Neural cell (in vitro differentiated cells): Measurements from ENCODE around the gene CASTOR1. TPM values are rescaled to one million over a fixed set of nuclear protein-coding genes. Genes with fewer than 3 reads are reported as not detected.

Experiments used
- H2AFZ ChIP-seq: fragments of 200-600, 300-800 bp; sonication (generic), shearing (Covaris generic); 2 replicates; pipeline ENCODE4 v1.6.0; 2014; ENCODE audit warnings: low read depth, mild to moderate bottlenecking, antibody characterized with exemption, low read length, moderate library complexity
- H3F3A ChIP-seq: fragments of 200-600 bp; shearing (Covaris generic); 2 replicates; pipeline ENCODE4 v1.6.1; 2016; ENCODE audit warnings: mild to moderate bottlenecking, moderate library complexity, mixed read lengths, antibody characterized with exemption, low read length; ENCODE audit not compliant: insufficient read depth, poor library complexity, severe bottlenecking
- H3K27ac ChIP-seq: fragments of 200-600, 300-800 bp; sonication (generic), shearing (Covaris generic); 2 replicates; pipeline ENCODE4 v1.5.1; 2014; ENCODE audit warnings: mild to moderate bottlenecking, low read length, moderate library complexity
- H3K27me3 ChIP-seq: fragments of 300-800, 200-600 bp; sonication (generic), shearing (Covaris generic); 2 replicates; pipeline ENCODE4 v1.6.0; 2014; ENCODE audit warnings: mild to moderate bottlenecking, low read depth, low read length, moderate library complexity; ENCODE audit not compliant: insufficient read depth
- H3K36me3 ChIP-seq: fragments of 300-800, 200-600 bp; sonication (generic), shearing (Covaris generic); 2 replicates; pipeline ENCODE4 v1.5.1; 2014; ENCODE audit warnings: mild to moderate bottlenecking, antibody characterized with exemption, low read length, moderate library complexity; ENCODE audit not compliant: insufficient read depth
- H3K4me2 ChIP-seq: fragments of 300-800, 200-600 bp; sonication (generic), shearing (Covaris generic); 2 replicates; pipeline ENCODE4 v1.6.0; 2014; ENCODE audit warnings: mild to moderate bottlenecking, low read length
- H3K4me3 ChIP-seq: fragments of 300-800, 200-600 bp; sonication (generic), shearing (Covaris generic); 2 replicates; pipeline ENCODE4 v1.5.1; 2014; ENCODE audit warnings: mild to moderate bottlenecking, low read length, moderate library complexity
- H3K79me2 ChIP-seq: fragments of 200-600 bp; shearing (Covaris generic); replicated peaks from 2 replicates; pipeline ENCODE4 v1.6.0; 2014; ENCODE audit warnings: mild to moderate bottlenecking, low read length, moderate library complexity; ENCODE audit not compliant: insufficient read depth
- H3K9ac ChIP-seq: fragments of 300-800, 200-600 bp; sonication (generic), shearing (Covaris generic); 2 replicates; pipeline ENCODE4 v1.6.1; 2016; ENCODE audit warnings: mild to moderate bottlenecking, low read length, mixed read lengths
- H3K9me2 ChIP-seq: fragments of 200-600 bp; shearing (Covaris generic); 2 replicates; pipeline ENCODE4 v1.6.1; 2016; ENCODE audit warnings: mild to moderate bottlenecking, low read length, mixed read lengths; ENCODE audit not compliant: insufficient read depth
- H3K9me3 ChIP-seq: fragments of 200-600, 300-800 bp; sonication (generic), shearing (Covaris generic); 2 replicates; pipeline ENCODE4 v1.6.1; 2016; ENCODE audit warnings: mild to moderate bottlenecking, mixed run types, low read length, moderate library complexity, mixed read lengths
- H4K20me1 ChIP-seq: fragments of 200-600 bp; shearing (Covaris generic); 2 replicates; pipeline ENCODE4 v1.6.1; 2016; ENCODE audit warnings: mild to moderate bottlenecking, mixed run types; ENCODE audit not compliant: insufficient read depth
- EP300 ChIP-seq: fragments of 450-650 bp; conservative IDR thresholded peaks from 2 replicates; pipeline ENCODE4 v1.6.1; 2014; ENCODE audit warnings: antibody characterized with exemption, mild to moderate bottlenecking, moderate library complexity; ENCODE audit not compliant: poor library complexity, severe bottlenecking
- EZH2 ChIP-seq: fragments of 200-600, 300-800 bp; shearing (Covaris generic), sonication (generic); IDR thresholded peaks from 2 replicates; pipeline ENCODE4 v1.6.1; 2014; ENCODE audit warnings: antibody characterized with exemption, low read length, borderline replicate concordance, mild to moderate bottlenecking; ENCODE audit not compliant: insufficient read depth, poor library complexity, severe bottlenecking
- MXI1 ChIP-seq: fragments of 450-650 bp; conservative IDR thresholded peaks from 2 replicates; pipeline ENCODE4 v1.6.1; 2014; ENCODE audit warnings: antibody characterized with exemption, mild to moderate bottlenecking; ENCODE audit not compliant: poor library complexity, severe bottlenecking
- POLR2AphosphoS5 ChIP-seq: IDR thresholded peaks from 2 replicates; pipeline ENCODE4 v1.6.1; 2012
- RAD21 ChIP-seq: fragments of 450-650 bp; conservative IDR thresholded peaks from 2 replicates; pipeline ENCODE4 v1.6.1; 2014; ENCODE audit warnings: antibody characterized with exemption, mild to moderate bottlenecking, moderate library complexity
- SMC3 ChIP-seq: fragments of 450-650 bp; conservative IDR thresholded peaks from 2 replicates; pipeline ENCODE4 v1.6.1; 2014; ENCODE audit warnings: antibody characterized with exemption, mild to moderate bottlenecking, moderate library complexity; ENCODE audit not compliant: poor library complexity
- TAF1 ChIP-seq: IDR thresholded peaks from 2 replicates; pipeline ENCODE4 v1.6.1; 2012; ENCODE audit warnings: low read depth
- polyA plus RNA-seq: library from polyadenylated mRNA; depleted of rRNA; stranded (reverse); fragments of >200 nt; gene quantifications from 2 replicates; pipeline ENCODE4 v1.2.3, GENCODE V29; 2014
- TF ChIP-seq, protein P1 (sequence below): IDR thresholded peaks from 2 replicates; pipeline ENCODE4 v1.6.1; 2012; ENCODE audit warnings: borderline replicate concordance
- TF ChIP-seq, protein P2 (sequence below): fragments of 450-650 bp; IDR thresholded peaks from 2 replicates; pipeline ENCODE4 v1.5.1; 2014; ENCODE audit warnings: antibody characterized with exemption, mild to moderate bottlenecking, moderate library complexity; ENCODE audit not compliant: poor library complexity, severe bottlenecking

CASTOR1 gene
- polyA plus RNA-seq, 1 donor from 2014 or later: 2.2 TPM

GRCh38 chr22:30293026-30293425 lies 3.7 kb upstream of the CASTOR1 start:
- TF ChIP-seq TAF1 (no peak), EZH2 (no peak), SMC3 (no peak), POLR2AphosphoS5 (no peak), EP300 (no peak), RAD21 (no peak), MXI1 (no peak)
- TF ChIP-seq, protein P1, sequence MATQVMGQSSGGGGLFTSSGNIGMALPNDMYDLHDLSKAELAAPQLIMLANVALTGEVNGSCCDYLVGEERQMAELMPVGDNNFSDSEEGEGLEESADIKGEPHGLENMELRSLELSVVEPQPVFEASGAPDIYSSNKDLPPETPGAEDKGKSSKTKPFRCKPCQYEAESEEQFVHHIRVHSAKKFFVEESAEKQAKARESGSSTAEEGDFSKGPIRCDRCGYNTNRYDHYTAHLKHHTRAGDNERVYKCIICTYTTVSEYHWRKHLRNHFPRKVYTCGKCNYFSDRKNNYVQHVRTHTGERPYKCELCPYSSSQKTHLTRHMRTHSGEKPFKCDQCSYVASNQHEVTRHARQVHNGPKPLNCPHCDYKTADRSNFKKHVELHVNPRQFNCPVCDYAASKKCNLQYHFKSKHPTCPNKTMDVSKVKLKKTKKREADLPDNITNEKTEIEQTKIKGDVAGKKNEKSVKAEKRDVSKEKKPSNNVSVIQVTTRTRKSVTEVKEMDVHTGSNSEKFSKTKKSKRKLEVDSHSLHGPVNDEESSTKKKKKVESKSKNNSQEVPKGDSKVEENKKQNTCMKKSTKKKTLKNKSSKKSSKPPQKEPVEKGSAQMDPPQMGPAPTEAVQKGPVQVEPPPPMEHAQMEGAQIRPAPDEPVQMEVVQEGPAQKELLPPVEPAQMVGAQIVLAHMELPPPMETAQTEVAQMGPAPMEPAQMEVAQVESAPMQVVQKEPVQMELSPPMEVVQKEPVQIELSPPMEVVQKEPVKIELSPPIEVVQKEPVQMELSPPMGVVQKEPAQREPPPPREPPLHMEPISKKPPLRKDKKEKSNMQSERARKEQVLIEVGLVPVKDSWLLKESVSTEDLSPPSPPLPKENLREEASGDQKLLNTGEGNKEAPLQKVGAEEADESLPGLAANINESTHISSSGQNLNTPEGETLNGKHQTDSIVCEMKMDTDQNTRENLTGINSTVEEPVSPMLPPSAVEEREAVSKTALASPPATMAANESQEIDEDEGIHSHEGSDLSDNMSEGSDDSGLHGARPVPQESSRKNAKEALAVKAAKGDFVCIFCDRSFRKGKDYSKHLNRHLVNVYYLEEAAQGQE: no peak
- TF ChIP-seq, protein P2, sequence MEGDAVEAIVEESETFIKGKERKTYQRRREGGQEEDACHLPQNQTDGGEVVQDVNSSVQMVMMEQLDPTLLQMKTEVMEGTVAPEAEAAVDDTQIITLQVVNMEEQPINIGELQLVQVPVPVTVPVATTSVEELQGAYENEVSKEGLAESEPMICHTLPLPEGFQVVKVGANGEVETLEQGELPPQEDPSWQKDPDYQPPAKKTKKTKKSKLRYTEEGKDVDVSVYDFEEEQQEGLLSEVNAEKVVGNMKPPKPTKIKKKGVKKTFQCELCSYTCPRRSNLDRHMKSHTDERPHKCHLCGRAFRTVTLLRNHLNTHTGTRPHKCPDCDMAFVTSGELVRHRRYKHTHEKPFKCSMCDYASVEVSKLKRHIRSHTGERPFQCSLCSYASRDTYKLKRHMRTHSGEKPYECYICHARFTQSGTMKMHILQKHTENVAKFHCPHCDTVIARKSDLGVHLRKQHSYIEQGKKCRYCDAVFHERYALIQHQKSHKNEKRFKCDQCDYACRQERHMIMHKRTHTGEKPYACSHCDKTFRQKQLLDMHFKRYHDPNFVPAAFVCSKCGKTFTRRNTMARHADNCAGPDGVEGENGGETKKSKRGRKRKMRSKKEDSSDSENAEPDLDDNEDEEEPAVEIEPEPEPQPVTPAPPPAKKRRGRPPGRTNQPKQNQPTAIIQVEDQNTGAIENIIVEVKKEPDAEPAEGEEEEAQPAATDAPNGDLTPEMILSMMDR: no peak
- Histone ChIP-seq H3K9ac (no peak overlapping the region), H3K79me2 (no peaks in the 10 kb centered on the region), H3K9me2 (no peaks in the 10 kb centered on the region), H2AFZ (no peak overlapping the region), H3K4me2 (no peak overlapping the region), H3K36me3 (no peaks in the 10 kb centered on the region), H3K27me3 (no peaks in the 10 kb centered on the region), H3F3A (no peaks in the 10 kb centered on the region), H3K9me3 (no peaks in the 10 kb centered on the region), H4K20me1 (no peaks in the 10 kb centered on the region), H3K27ac (no peak overlapping the region), H3K4me3 (no peak overlapping the region)

GRCh38 chr22:30292069-30292970 lies 3.0 kb upstream of the CASTOR1 start:
- H3K36me3 ChIP-seq: no peaks in the 10 kb centered on the region
- no peaks in the 10 kb centered on the region for H3K27me3 ChIP-seq
- H2AFZ ChIP-seq: no peak overlapping the region
- H3K79me2 ChIP-seq: no peaks in the 10 kb centered on the region
- H3K9me2 ChIP-seq: no peaks in the 10 kb centered on the region
- no peak overlapping the region for H3K4me3 ChIP-seq
- H4K20me1 ChIP-seq: no peaks in the 10 kb centered on the region
- no peaks in the 10 kb centered on the region for H3K9me3 ChIP-seq
- H3K9ac ChIP-seq: no peak overlapping the region
- no peak overlapping the region for H3K27ac ChIP-seq
- no peaks in the 10 kb centered on the region for H3F3A ChIP-seq
- TF ChIP-seq, protein P2: no peak
- TF ChIP-seq TAF1: no peak
- no peak for TF ChIP-seq EP300
- TF ChIP-seq EZH2: no peak
- TF ChIP-seq, protein P1: no peak
- no peak for TF ChIP-seq MXI1
- TF ChIP-seq SMC3: no peak
- no peak for TF ChIP-seq POLR2AphosphoS5
- TF ChIP-seq RAD21: no peak
- H3K4me2 ChIP-seq: no peak overlapping the region
